Neural cell (in vitro differentiated cells): Measurements from ENCODE around the gene AOAH. TPM values are rescaled to one million over a fixed set of nuclear protein-coding genes. Genes with fewer than 3 reads are reported as not detected.

Experiments used
- H2AFZ ChIP-seq: fragments of 200-600, 300-800 bp; sonication (generic), shearing (Covaris generic); 2 replicates; pipeline ENCODE4 v1.6.0; 2014; ENCODE audit warnings: low read depth, mild to moderate bottlenecking, antibody characterized with exemption, low read length, moderate library complexity
- H3F3A ChIP-seq: fragments of 200-600 bp; shearing (Covaris generic); 2 replicates; pipeline ENCODE4 v1.6.1; 2016; ENCODE audit warnings: mild to moderate bottlenecking, moderate library complexity, mixed read lengths, antibody characterized with exemption, low read length; ENCODE audit not compliant: insufficient read depth, poor library complexity, severe bottlenecking
- H3K27ac ChIP-seq: fragments of 200-600, 300-800 bp; sonication (generic), shearing (Covaris generic); 2 replicates; pipeline ENCODE4 v1.5.1; 2014; ENCODE audit warnings: mild to moderate bottlenecking, low read length, moderate library complexity
- H3K27me3 ChIP-seq: fragments of 300-800, 200-600 bp; sonication (generic), shearing (Covaris generic); 2 replicates; pipeline ENCODE4 v1.6.0; 2014; ENCODE audit warnings: mild to moderate bottlenecking, low read depth, low read length, moderate library complexity; ENCODE audit not compliant: insufficient read depth
- H3K36me3 ChIP-seq: fragments of 300-800, 200-600 bp; sonication (generic), shearing (Covaris generic); 2 replicates; pipeline ENCODE4 v1.5.1; 2014; ENCODE audit warnings: mild to moderate bottlenecking, antibody characterized with exemption, low read length, moderate library complexity; ENCODE audit not compliant: insufficient read depth
- H3K4me2 ChIP-seq: fragments of 300-800, 200-600 bp; sonication (generic), shearing (Covaris generic); 2 replicates; pipeline ENCODE4 v1.6.0; 2014; ENCODE audit warnings: mild to moderate bottlenecking, low read length
- H3K4me3 ChIP-seq: fragments of 300-800, 200-600 bp; sonication (generic), shearing (Covaris generic); 2 replicates; pipeline ENCODE4 v1.5.1; 2014; ENCODE audit warnings: mild to moderate bottlenecking, low read length, moderate library complexity
- H3K79me2 ChIP-seq: fragments of 200-600 bp; shearing (Covaris generic); replicated peaks from 2 replicates; pipeline ENCODE4 v1.6.0; 2014; ENCODE audit warnings: mild to moderate bottlenecking, low read length, moderate library complexity; ENCODE audit not compliant: insufficient read depth
- H3K9ac ChIP-seq: fragments of 300-800, 200-600 bp; sonication (generic), shearing (Covaris generic); 2 replicates; pipeline ENCODE4 v1.6.1; 2016; ENCODE audit warnings: mild to moderate bottlenecking, low read length, mixed read lengths
- H3K9me2 ChIP-seq: fragments of 200-600 bp; shearing (Covaris generic); 2 replicates; pipeline ENCODE4 v1.6.1; 2016; ENCODE audit warnings: mild to moderate bottlenecking, low read length, mixed read lengths; ENCODE audit not compliant: insufficient read depth
- H3K9me3 ChIP-seq: fragments of 200-600, 300-800 bp; sonication (generic), shearing (Covaris generic); 2 replicates; pipeline ENCODE4 v1.6.1; 2016; ENCODE audit warnings: mild to moderate bottlenecking, mixed run types, low read length, moderate library complexity, mixed read lengths
- H4K20me1 ChIP-seq: fragments of 200-600 bp; shearing (Covaris generic); 2 replicates; pipeline ENCODE4 v1.6.1; 2016; ENCODE audit warnings: mild to moderate bottlenecking, mixed run types; ENCODE audit not compliant: insufficient read depth
- EP300 ChIP-seq: fragments of 450-650 bp; conservative IDR thresholded peaks from 2 replicates; pipeline ENCODE4 v1.6.1; 2014; ENCODE audit warnings: antibody characterized with exemption, mild to moderate bottlenecking, moderate library complexity; ENCODE audit not compliant: poor library complexity, severe bottlenecking
- EZH2 ChIP-seq: fragments of 200-600, 300-800 bp; shearing (Covaris generic), sonication (generic); IDR thresholded peaks from 2 replicates; pipeline ENCODE4 v1.6.1; 2014; ENCODE audit warnings: antibody characterized with exemption, low read length, borderline replicate concordance, mild to moderate bottlenecking; ENCODE audit not compliant: insufficient read depth, poor library complexity, severe bottlenecking
- MXI1 ChIP-seq: fragments of 450-650 bp; conservative IDR thresholded peaks from 2 replicates; pipeline ENCODE4 v1.6.1; 2014; ENCODE audit warnings: antibody characterized with exemption, mild to moderate bottlenecking; ENCODE audit not compliant: poor library complexity, severe bottlenecking
- POLR2AphosphoS5 ChIP-seq: IDR thresholded peaks from 2 replicates; pipeline ENCODE4 v1.6.1; 2012
- RAD21 ChIP-seq: fragments of 450-650 bp; conservative IDR thresholded peaks from 2 replicates; pipeline ENCODE4 v1.6.1; 2014; ENCODE audit warnings: antibody characterized with exemption, mild to moderate bottlenecking, moderate library complexity
- REST ChIP-seq: IDR thresholded peaks from 2 replicates; pipeline ENCODE4 v1.6.1; 2012; ENCODE audit warnings: borderline replicate concordance
- SMC3 ChIP-seq: fragments of 450-650 bp; conservative IDR thresholded peaks from 2 replicates; pipeline ENCODE4 v1.6.1; 2014; ENCODE audit warnings: antibody characterized with exemption, mild to moderate bottlenecking, moderate library complexity; ENCODE audit not compliant: poor library complexity
- TAF1 ChIP-seq: IDR thresholded peaks from 2 replicates; pipeline ENCODE4 v1.6.1; 2012; ENCODE audit warnings: low read depth
- polyA plus RNA-seq: library from polyadenylated mRNA; depleted of rRNA; stranded (reverse); fragments of >200 nt; gene quantifications from 2 replicates; pipeline ENCODE4 v1.2.3, GENCODE V29; 2014
- TF ChIP-seq, protein P1 (sequence below): fragments of 450-650 bp; IDR thresholded peaks from 2 replicates; pipeline ENCODE4 v1.5.1; 2014; ENCODE audit warnings: antibody characterized with exemption, mild to moderate bottlenecking, moderate library complexity; ENCODE audit not compliant: poor library complexity, severe bottlenecking

The AOAH gene
- polyA plus RNA-seq, 1 donor from 2014 or later: 4.3 TPM

- no peak overlapping the region for H3K4me3 ChIP-seq
- no peak overlapping the region for H2AFZ ChIP-seq
- no peaks in the 10 kb centered on the region for H3F3A ChIP-seq
- no peak overlapping the region for H3K9ac ChIP-seq
- no peaks in the 10 kb centered on the region for H3K79me2 ChIP-seq
- H3K36me3 ChIP-seq: no peaks in the 10 kb centered on the region
- H3K27me3 ChIP-seq: no peaks in the 10 kb centered on the region
- TF ChIP-seq RAD21 (no peak), TAF1 (no peak)
- H3K4me2 ChIP-seq: no peak overlapping the region
- H3K9me2 ChIP-seq: no peaks in the 10 kb centered on the region
- H4K20me1 ChIP-seq: no peaks in the 10 kb centered on the region
- no peaks in the 10 kb centered on the region for H3K9me3 ChIP-seq
- H3K27ac ChIP-seq: no peak overlapping the region
Observed at GRCh38 chr7:36546331-36546730, 178.0 kb downstream of the AOAH start.

- no peaks in the 10 kb centered on the region for H4K20me1 ChIP-seq
- no peak for TF ChIP-seq MXI1
- no peaks in the 10 kb centered on the region for H3K9me2 ChIP-seq
- H3F3A ChIP-seq: no peaks in the 10 kb centered on the region
- H3K36me3 ChIP-seq: no peaks in the 10 kb centered on the region
- no peak overlapping the region for H3K4me2 ChIP-seq
- no peaks in the 10 kb centered on the region for H3K79me2 ChIP-seq
- no peaks in the 10 kb centered on the region for H3K27me3 ChIP-seq
- H3K9me3 ChIP-seq: no peaks in the 10 kb centered on the region
- H3K9ac ChIP-seq: no peak overlapping the region
- no peak overlapping the region for H2AFZ ChIP-seq
- H3K27ac ChIP-seq: no peak overlapping the region
- H3K4me3 ChIP-seq: no peak overlapping the region
Observed at GRCh38 chr7:36545291-36545690, 179.0 kb downstream of the AOAH start.

- H2AFZ ChIP-seq: no peak overlapping the region
- no peaks in the 10 kb centered on the region for H3K36me3 ChIP-seq
- TF ChIP-seq POLR2AphosphoS5 (no peak), TAF1 (no peak), EZH2 (no peak), RAD21 (no peak), MXI1 (no peak), REST (no peak), EP300 (no peak), SMC3 (no peak)
- TF ChIP-seq, protein P1, sequence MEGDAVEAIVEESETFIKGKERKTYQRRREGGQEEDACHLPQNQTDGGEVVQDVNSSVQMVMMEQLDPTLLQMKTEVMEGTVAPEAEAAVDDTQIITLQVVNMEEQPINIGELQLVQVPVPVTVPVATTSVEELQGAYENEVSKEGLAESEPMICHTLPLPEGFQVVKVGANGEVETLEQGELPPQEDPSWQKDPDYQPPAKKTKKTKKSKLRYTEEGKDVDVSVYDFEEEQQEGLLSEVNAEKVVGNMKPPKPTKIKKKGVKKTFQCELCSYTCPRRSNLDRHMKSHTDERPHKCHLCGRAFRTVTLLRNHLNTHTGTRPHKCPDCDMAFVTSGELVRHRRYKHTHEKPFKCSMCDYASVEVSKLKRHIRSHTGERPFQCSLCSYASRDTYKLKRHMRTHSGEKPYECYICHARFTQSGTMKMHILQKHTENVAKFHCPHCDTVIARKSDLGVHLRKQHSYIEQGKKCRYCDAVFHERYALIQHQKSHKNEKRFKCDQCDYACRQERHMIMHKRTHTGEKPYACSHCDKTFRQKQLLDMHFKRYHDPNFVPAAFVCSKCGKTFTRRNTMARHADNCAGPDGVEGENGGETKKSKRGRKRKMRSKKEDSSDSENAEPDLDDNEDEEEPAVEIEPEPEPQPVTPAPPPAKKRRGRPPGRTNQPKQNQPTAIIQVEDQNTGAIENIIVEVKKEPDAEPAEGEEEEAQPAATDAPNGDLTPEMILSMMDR: no peak
Observed at GRCh38 chr7:36538126-36538525, 186.2 kb downstream of the AOAH start.

More at GRCh38 chr7:36538126-36538525, 186.2 kb downstream of the AOAH start:
- no peak overlapping the region for H3K9ac ChIP-seq
- no peaks in the 10 kb centered on the region for H3K9me2 ChIP-seq
- H3K27me3 ChIP-seq: no peaks in the 10 kb centered on the region
- H3K9me3 ChIP-seq: no peaks in the 10 kb centered on the region
- H3K79me2 ChIP-seq: no peaks in the 10 kb centered on the region
- no peak overlapping the region for H3K4me2 ChIP-seq
- no peaks in the 10 kb centered on the region for H3F3A ChIP-seq
- H4K20me1 ChIP-seq: no peaks in the 10 kb centered on the region
- no peak overlapping the region for H3K4me3 ChIP-seq
- no peak overlapping the region for H3K27ac ChIP-seq
